GM19463 (cell line): ENCODE data around the gene LRRFIP1.
"Not testable (repeated sequence)": the region's sequence is repeated elsewhere in the genome, so short reads cannot be mapped to it uniquely, and the experiment has no call there.

Experiments used
- ATAC-seq: cut with Tn5 transposase; IDR thresholded peaks from one replicate; pipeline ENCODE4 v1.9.1; 2021; ENCODE audit warnings: mild to moderate bottlenecking, moderate library complexity; ENCODE audit not compliant: unreplicated experiment

LRRFIP1 gene

GRCh38 chr2:237596520-237597195 lies 30.7 kb upstream of the LRRFIP1 start:
- ATAC-seq = no peak

GRCh38 chr2:237597196-237598145 lies 29.9 kb upstream of the LRRFIP1 start:
- no peak for ATAC-seq

GRCh38 chr2:237598468-237599208 lies 28.7 kb upstream of the LRRFIP1 start:
- ATAC-seq = no peak

GRCh38 chr2:237599465-237600110 lies 27.8 kb upstream of the LRRFIP1 start:
- ATAC-seq = no peak

GRCh38 chr2:237600205-237600846 lies 27.1 kb upstream of the LRRFIP1 start:
- ATAC-seq = no peak

- no peak for ATAC-seq
These were observed 25.8 kb upstream of the LRRFIP1 start for GRCh38 chr2:237601453-237602116.

- ATAC-seq = no peak
These were observed 25.0 kb upstream of the LRRFIP1 start for GRCh38 chr2:237602409-237602808.

- ATAC-seq = no peak
These were observed 24.2 kb upstream of the LRRFIP1 start for GRCh38 chr2:237603049-237603717.

GRCh38 chr2:237603718-237604362 lies 23.5 kb upstream of the LRRFIP1 start:
- no peak for ATAC-seq

GRCh38 chr2:237604391-237604790 lies 23.0 kb upstream of the LRRFIP1 start:
- no peak for ATAC-seq

- ATAC-seq = no peak
These were observed 22.4 kb upstream of the LRRFIP1 start for GRCh38 chr2:237604960-237605359.

GRCh38 chr2:237606522-237606921 lies 20.9 kb upstream of the LRRFIP1 start:
- ATAC-seq = not testable (repeated sequence)

- ATAC-seq = no peak
These were observed 14.6 kb upstream of the LRRFIP1 start for GRCh38 chr2:237612527-237613357.

- no peak for ATAC-seq
These were observed 13.7 kb upstream of the LRRFIP1 start for GRCh38 chr2:237613679-237614078.

- no peak for ATAC-seq
These were observed 13.2 kb upstream of the LRRFIP1 start for GRCh38 chr2:237614151-237614720.

- no peak for ATAC-seq
These were observed 11.6 kb upstream of the LRRFIP1 start for GRCh38 chr2:237615631-237616249.

GRCh38 chr2:237616373-237616733 lies 11.0 kb upstream of the LRRFIP1 start:
- ATAC-seq = no peak
